ENCODE measurements around the gene CADPS2. TPM values are rescaled to one million over a fixed set of nuclear protein-coding genes. Genes with fewer than 3 reads are reported as not detected.

The CADPS2 gene
- total and polyA plus RNA-seq, 4 donors: 5.6 to 41.1 (median 11.0) TPM

- no peaks in the 10 kb centered on the region for H3K36me3 ChIP-seq (ENCODE audit: control insufficient read depth in 4 of 4, insufficient read depth in 3 of 4, low read depth in 1 of 4, low read length in 3 of 4)
- H3K9me3 ChIP-seq (ENCODE audit: control insufficient read depth in 4 of 4, low read length in 3 of 4): no peaks in the 10 kb centered on the region
- H3K4me1 ChIP-seq (ENCODE audit: control insufficient read depth in 4 of 4, insufficient read depth in 4 of 4, low read length in 3 of 4): no peaks in the 10 kb centered on the region
- no peaks in the 10 kb centered on the region for H3K27me3 ChIP-seq (ENCODE audit: control insufficient read depth in 4 of 4, insufficient read depth in 4 of 4, low read length in 3 of 4)
- no peak for TF ChIP-seq HNF4A (conservative IDR thresholded peaks at IDR 0.05)
- no peak for TF ChIP-seq MAX (IDR thresholded peaks at IDR 0.05)
- TF ChIP-seq YY1 (IDR thresholded peaks at IDR 0.05): no peak
- TF ChIP-seq NR2F2 (IDR thresholded peaks at IDR 0.05): no peak
- TF ChIP-seq REST (IDR thresholded peaks at IDR 0.05): no peak
- TF ChIP-seq FOXA1 (IDR thresholded peaks at IDR 0.05): no peak
- TF ChIP-seq ZBTB33 (IDR thresholded peaks at IDR 0.05): no peak
- TF ChIP-seq FOXA2 (IDR thresholded peaks at IDR 0.05): no peak
- TF ChIP-seq JUND (IDR thresholded peaks at IDR 0.05): no peak
- no peak for TF ChIP-seq ATF3 (IDR thresholded peaks at IDR 0.05)
- no peak for TF ChIP-seq SP1 (IDR thresholded peaks at IDR 0.05)
- no peak for TF ChIP-seq RXRA (IDR thresholded peaks at IDR 0.05)
- TF ChIP-seq CTCF (IDR thresholded peaks at IDR 0.05; ENCODE audit: low read depth, low read length, missing input control): no peak
- TF ChIP-seq HNF4G (IDR thresholded peaks at IDR 0.05): no peak
- no peak for TF ChIP-seq EGR1 (IDR thresholded peaks at IDR 0.05; ENCODE audit: low read depth in 2 of 2)
- no peak for TF ChIP-seq TAF1 (conservative IDR thresholded peaks at IDR 0.05)
- no peak for DNase-seq (ENCODE audit: low spot score)
- no peak overlapping the region for H3K4me3 ChIP-seq (ENCODE audit: low read depth in 1 of 3, low read length in 3 of 3)
- H3K9ac ChIP-seq (ENCODE audit: low read depth in 1 of 2, low read length in 2 of 2): no peak overlapping the region
- no peak overlapping the region for H3K27ac ChIP-seq (ENCODE audit: low read depth in 1 of 2, low read length in 2 of 2)
These were observed 364.5 kb downstream of the CADPS2 start for GRCh38 chr7:122521767-122522166.

GRCh38 chr7:122520971-122521555 lies 365.2 kb downstream of the CADPS2 start:
- Histone ChIP-seq H3K9ac (ENCODE audit: low read depth in 1 of 2, low read length in 2 of 2) (no peak overlapping the region), H3K27ac (ENCODE audit: low read depth in 1 of 2, low read length in 2 of 2) (no peak overlapping the region), H3K9me3 (ENCODE audit: control insufficient read depth in 4 of 4, low read length in 3 of 4) (no peaks in the 10 kb centered on the region), H3K4me3 (ENCODE audit: low read depth in 1 of 3, low read length in 3 of 3) (no peak overlapping the region), H3K27me3 (ENCODE audit: control insufficient read depth in 4 of 4, insufficient read depth in 4 of 4, low read length in 3 of 4) (no peaks in the 10 kb centered on the region), H3K4me1 (ENCODE audit: control insufficient read depth in 4 of 4, insufficient read depth in 4 of 4, low read length in 3 of 4) (no peaks in the 10 kb centered on the region), H3K36me3 (ENCODE audit: control insufficient read depth in 4 of 4, insufficient read depth in 3 of 4, low read depth in 1 of 4, low read length in 3 of 4) (no peaks in the 10 kb centered on the region)
- no peak for DNase-seq (ENCODE audit: low spot score)
- WGBS: 71% methylated on average over 5 of the region's 5 CpGs
- TF ChIP-seq GABPA (IDR thresholded peaks at IDR 0.05 in 1 of 2, conservative IDR thresholded peaks at IDR 0.05 in 1 of 2) (no peak), CTCF (IDR thresholded peaks at IDR 0.05; ENCODE audit: low read depth, low read length, missing input control) (no peak), NR2F2 (IDR thresholded peaks at IDR 0.05) (no peak), HNF4G (IDR thresholded peaks at IDR 0.05) (no peak), ZBTB33 (IDR thresholded peaks at IDR 0.05) (no peak), ATF3 (IDR thresholded peaks at IDR 0.05) (no peak)

Data from liver (tissue), 9 donors.